GM15510 (cell line): ENCODE data around the gene SLC51A.

Experiments
- POLR2A ChIP-seq: IDR thresholded peaks from 3 replicates; pipeline ENCODE4 v1.6.1; 2011; ENCODE audit warnings: borderline replicate concordance; ENCODE audit not compliant: insufficient read length; ENCODE audit errors: extremely low read depth

Gene SLC51A

DNA sequence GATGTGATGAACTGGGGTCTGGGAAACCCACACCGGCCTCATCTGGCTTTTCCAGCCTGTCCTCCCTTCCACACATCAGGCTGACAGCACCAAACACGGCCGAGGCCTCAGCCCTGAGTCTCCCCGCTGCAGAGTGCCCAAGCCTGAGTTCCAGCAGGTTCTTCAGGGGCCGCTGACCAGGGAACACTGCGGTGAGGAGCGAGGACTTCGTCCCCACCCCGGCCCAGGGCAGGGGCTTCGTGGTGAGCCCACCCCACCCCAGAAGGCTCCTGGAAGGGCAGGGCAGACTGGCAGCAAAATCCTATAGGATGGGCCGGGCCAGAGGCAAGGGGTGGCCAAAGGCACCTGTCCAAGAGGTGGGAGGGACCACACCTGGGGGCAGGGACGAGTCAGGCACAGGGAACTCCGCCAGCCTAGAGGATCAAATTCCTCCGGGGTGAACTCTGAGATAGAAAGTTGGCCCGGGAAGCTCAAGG lies at the start of gene SLC51A:
SLC51A (plus strand) TSS at position 446 of the 476 bp plus-strand sequence. CDS start 179 bp downstream, outside the sequence.
- TF ChIP-seq POLR2A, result no peak

DNA sequence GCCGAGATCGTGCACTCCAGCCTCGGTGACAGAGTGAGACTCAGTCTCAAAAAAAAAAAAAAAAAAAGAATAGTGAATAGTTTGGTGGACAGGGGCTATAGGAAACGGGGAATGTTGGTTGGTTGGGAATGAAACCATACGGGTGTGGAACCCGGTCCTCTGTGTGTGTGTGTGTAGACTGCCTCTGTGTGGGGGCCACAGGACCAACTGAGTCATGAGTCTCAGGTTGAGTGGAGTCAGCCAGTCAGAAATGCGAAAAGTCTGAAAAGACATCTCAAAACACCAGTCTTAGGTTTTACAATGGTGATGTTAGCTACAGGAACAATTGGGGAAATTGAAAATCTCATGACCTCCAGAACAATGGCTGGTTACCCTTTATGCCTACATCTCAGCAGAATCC lies 49.6 kb upstream of the SLC51A start:
- no peak for TF ChIP-seq POLR2A

DNA sequence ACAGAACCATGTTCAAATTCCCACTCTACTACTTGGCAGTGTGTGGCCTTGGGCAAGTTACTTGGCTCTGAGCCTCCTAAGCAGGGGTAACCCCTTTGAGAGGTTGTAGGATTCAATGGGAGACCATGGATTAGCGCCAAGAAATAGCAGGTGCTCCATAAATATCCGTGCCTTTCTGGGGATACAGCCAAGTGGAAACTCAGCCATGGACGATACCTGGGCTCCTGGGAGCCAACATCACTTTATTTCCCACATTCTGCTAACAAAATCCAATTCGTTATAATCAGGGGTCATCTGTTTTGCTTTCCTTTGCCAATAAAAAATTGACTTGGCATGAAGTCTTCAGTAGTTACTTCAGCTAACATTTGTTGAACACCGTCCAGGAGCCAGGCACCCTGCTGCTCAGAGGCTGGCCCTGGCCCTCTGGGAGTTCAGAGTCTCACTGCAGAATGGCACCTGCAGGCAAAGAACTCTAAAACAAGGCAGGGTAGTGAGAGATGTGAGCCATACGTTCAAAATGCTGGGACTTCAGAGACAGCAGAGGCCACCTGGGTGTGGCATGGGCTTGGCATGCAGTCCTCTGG lies 47.4 kb upstream of the SLC51A start:
- TF ChIP-seq POLR2A, result no peak

DNA sequence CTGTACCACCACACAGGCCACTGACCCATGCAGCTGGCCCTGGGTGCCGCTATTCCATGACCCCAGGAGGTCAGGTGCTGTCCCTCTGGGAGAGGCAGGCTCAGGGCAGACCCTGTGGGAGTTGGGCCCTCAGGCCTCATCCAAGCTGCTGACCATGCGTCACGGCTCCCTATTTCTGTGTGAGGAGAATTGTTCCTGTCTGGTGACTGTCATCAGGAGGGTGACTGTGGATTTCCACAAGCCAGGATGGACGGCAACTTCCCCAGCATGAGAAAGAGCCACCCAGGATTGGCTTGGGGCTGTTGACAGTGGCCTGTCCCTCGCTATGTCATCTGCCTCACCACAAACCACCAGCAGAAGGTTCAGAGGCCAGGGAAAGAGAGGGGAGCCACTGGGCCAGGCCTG lies 46.5 kb upstream of the SLC51A start:
- no peak for TF ChIP-seq POLR2A

DNA sequence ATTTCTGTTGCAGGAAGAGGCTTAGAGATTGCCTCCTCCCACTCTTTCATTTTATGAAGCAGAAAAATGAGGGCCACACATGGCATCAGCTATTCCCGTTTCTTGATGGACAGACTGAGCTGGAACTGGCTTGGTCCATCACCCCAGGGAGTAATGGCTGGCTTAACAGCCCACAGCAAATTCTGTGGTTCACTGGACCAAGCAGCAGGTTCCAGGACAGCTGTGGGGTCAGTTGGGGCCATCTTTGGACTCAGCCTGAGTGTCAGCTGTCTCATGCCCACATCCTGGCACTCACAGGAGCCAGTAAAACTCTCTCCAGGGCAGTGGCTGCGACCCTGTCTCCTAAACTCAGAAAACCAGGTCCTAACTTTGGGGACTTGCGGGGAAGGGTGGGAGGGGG lies 41.7 kb upstream of the SLC51A start:
- no peak for TF ChIP-seq POLR2A

DNA sequence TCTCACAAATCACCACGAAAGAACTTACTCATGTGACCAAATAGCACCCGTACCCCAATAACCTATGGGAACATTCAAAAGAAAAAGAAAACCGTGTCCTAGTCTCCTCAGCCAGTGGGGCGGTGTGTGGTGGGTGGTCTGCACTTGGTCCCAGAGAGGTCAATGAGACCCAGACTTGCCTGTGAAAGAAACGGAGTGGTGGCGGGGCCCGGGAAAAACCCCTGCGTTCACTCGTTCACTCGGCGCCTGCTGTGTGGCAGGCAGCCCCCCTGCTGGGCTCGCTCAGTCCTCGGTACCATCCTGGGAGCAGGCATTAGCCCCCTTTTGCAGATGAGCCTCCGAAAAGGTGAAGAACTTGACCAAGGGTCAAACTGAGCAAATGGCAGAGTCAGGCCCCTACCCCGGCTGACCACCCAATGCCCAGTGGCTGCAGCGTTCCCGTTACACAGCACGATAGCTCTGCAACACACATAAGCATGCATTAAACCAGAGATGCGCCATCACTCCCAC lies 41.2 kb upstream of the SLC51A start:
- TF ChIP-seq POLR2A, result no peak

DNA sequence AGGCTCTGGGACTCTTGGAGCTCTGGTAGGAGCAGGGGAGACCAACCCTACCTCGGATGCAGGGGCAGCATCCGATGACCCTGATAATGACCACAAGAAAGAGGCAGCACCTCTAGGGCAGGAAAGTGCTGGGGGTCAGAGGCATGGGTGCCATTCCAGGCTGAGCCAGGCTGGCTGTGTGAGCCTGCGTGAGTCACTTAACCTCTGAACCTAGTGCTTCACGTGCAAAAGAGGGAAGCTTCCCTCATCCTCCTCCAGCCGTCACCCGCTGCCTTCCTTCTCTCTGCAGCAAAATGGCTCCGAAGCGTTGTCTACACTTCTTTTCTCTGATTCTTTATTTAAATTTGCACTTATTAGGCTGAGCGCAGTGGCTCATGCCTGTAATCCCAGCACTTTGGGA lies 40.6 kb upstream of the SLC51A start:
- no peak for TF ChIP-seq POLR2A

DNA sequence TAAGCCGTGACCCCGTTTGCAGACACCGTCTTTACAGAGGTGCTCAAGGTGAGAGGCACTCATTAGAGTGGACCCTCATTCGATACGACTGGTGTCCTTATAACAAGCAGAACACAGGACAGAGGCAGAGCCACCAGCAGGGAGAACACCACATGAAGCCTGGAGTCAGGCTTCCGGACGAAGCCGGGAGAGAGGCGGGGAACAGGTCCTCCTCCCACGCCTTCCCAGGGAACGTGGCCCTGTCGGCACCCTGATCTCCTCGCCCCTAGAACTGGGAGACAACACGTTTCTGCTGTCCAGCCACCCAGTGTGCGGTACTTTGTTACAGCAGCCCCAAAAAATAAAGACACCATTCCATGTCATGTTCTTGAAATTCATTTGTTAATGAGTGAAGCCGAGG lies 38.8 kb upstream of the SLC51A start:
- no peak for TF ChIP-seq POLR2A

DNA sequence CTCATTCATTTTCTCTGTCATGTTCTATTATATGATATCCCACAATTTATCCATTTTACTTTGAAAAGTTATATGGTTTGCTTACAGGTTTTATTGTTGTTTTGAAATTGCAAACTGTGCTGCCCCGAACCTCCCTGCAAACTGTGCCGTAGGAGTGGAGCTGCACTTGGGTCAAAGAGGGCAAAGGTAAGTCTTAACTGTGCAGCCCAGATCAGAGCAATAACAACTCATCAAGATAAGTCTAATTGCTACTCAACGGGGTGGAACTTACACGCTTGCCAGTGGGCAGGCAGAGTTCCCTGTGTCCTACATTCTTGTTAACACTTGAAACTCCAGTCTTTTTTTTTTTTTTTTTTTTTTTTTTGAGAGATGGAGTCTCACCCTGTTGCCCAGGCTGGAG lies 38.4 kb upstream of the SLC51A start:
- TF ChIP-seq POLR2A, result no peak

DNA sequence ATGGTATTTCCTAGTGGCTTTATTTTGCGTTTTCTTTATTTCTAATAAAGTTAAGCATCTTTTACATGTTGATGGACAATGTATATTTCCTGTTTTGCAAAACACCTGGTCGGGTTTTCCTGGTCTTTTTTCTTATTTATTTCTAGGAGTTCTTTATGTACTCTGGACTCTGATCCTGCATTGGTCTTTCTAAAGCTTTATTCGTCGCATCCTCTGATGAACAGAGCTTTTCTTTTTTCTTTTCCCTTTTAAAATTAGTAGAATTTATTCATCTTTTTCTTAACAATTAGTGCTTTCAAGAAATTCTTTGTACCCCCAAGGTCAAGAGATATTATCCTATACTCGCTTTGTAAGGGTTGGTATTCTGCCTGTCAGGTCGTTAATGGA lies 37.3 kb upstream of the SLC51A start:
- TF ChIP-seq POLR2A, result no peak

DNA sequence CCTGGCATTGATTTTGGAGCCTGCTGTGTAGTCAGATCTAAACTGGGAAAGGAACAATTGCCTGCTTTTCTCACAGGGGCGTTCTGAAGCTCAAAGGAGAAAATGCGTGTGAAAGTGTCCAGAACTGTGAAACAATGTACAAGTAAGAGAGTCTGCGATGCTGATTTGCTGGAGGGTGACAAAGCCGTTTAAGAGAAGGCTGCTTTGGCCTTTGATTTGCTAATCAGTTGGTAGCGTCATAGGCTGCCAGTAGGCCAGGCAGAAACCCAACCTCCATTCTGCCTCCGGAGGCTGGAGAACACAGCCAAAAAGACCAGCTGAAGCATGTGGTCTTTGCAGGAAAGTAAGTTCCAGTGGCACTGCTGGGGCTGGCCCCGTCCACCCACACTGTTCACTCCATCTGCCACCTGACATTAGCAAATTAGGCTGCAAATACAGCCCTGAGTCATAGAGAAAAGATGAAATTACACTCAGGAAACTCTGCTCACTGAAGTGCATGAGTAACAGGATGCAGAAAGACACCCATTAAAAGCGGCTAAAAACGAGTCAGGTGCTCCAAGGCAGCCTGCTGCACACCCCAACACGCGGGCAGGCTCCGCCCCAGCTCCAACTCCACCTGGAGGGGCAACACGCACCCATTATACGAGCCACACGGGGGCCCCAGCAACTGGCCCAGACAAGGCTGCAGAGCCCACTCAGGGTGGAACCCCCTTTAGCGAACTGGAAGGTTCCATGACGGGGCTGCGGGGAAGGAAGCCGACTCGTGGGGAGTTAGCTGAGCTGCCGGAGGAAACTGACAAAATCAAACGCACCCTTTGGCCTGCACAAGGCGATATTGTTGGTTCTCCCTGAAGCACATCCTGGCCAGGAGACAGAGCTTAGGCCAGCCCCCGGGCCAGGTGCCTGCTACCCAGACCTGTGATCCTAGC lies 36.7 kb upstream of the SLC51A start:
- peak; percentile 30 for TF ChIP-seq POLR2A

DNA sequence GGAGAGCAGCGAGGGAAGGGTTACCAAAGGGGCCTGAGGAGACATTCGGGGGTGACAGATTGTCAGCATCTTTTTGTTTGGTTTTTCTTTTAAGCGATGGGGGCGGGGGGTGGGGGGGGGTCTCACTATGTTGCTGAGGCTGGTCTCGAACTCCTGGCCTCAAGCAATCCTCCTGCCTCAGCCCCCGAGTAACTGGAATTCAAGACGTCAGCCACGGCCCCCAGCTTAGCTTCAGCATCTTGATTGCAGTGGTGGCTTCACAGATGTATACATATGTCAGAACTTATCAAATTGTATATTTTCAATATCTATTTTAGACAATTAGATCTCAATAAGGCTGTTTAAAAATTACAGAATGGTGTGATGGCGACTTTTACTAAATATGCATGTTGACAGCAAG lies 36.0 kb upstream of the SLC51A start:
- no peak for TF ChIP-seq POLR2A

DNA sequence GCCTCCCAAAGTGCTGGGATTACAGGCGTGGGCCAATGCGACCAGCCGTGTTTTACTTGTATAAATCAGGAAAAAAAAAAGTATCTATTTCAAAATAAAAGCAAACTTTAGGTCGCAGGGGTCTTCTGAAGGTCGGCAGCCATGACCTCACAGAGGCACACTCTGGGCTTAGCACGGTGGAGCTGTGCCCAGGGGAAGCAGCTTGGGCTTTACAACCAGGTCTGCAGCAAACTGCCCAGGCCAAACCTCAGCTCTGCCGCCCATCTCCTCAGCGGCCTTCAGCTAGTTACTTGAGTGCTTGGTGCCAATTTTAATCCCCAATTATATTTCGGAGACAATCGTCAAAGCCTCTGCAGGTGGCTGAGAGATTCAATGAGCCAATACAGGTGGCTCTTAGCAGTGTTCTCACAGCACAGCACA lies 35.2 kb upstream of the SLC51A start:
- TF ChIP-seq POLR2A, result no peak

DNA sequence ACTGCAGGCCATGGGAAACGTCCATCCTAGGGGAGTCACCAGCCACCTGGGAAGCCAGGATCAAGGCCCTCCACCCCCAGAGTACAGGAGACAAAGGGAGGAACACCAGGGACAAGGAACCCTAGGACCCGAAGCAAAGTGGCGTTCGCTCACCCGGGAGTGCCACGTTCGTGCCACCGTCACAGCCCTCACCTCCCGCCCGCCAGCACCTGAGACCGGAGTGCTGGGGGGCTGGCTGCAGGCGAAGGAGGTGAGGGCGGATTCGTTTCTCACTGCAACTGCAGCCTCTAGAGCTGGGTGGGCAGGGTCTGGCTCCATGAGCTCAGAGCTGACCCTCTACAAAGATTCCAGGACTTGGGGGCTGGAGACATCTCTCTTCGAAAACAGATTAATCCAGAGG lies 31.5 kb upstream of the SLC51A start:
- TF ChIP-seq POLR2A, result no peak
